H9 (cell line): ENCODE measurements around the gene CEP63. TPM values are rescaled to one million over a fixed set of nuclear protein-coding genes. Genes with fewer than 3 reads are reported as not detected.
A peak's percentile ranks its signal among the peaks of the same experiment; 100 is the strongest.

Experiments
- DNase-seq: peaks from one replicate; pipeline ENCODE4 v3.0.0-alpha.2; 2017
- H2AFZ ChIP-seq: one replicate; pipeline ENCODE4 v1.6.1; 2013; ENCODE audit warnings: mild to moderate bottlenecking, low read length, control low read depth, moderate library complexity
- H2AK5ac ChIP-seq: 2 replicates; pipeline ENCODE4 v1.6.1; 2013; ENCODE audit warnings: low read length, control low read depth, mixed read lengths; ENCODE audit not compliant: insufficient read length
- H2BK120ac ChIP-seq: one replicate; pipeline ENCODE4 v1.6.1; 2013; ENCODE audit warnings: low read depth, mild to moderate bottlenecking, low read length, control low read depth, inconsistent platforms; ENCODE audit not compliant: poor library complexity, severe bottlenecking
- H2BK12ac ChIP-seq: 2 replicates; pipeline ENCODE4 v1.6.1; 2013; ENCODE audit warnings: low read length, control low read depth, mixed read lengths, low read depth; ENCODE audit not compliant: insufficient read length
- H2BK15ac ChIP-seq: 2 replicates; pipeline ENCODE4 v1.6.1; 2013; ENCODE audit warnings: low read depth, low read length, control low read depth
- H2BK20ac ChIP-seq: one replicate; pipeline ENCODE4 v1.6.1; 2013; ENCODE audit warnings: low read depth, mild to moderate bottlenecking, low read length, control low read depth, inconsistent platforms; ENCODE audit not compliant: poor library complexity, severe bottlenecking
- H2BK5ac ChIP-seq: 2 replicates; pipeline ENCODE4 v1.6.1; 2013; ENCODE audit warnings: low read length, control low read depth, mixed read lengths; ENCODE audit not compliant: insufficient read length
- H3K14ac ChIP-seq: 2 replicates; pipeline ENCODE4 v1.6.1; 2013; ENCODE audit warnings: low read length, control low read depth; ENCODE audit not compliant: insufficient read depth
- H3K18ac ChIP-seq: 2 replicates; pipeline ENCODE4 v1.6.1; 2013; ENCODE audit warnings: low read depth, mild to moderate bottlenecking, mixed read lengths, low read length, control low read depth; ENCODE audit not compliant: insufficient read length
- H3K23ac ChIP-seq: 2 replicates; pipeline ENCODE4 v1.6.1; 2013; ENCODE audit warnings: low read length, control low read depth, mixed read lengths, low read depth; ENCODE audit not compliant: insufficient read length
- H3K23me2 ChIP-seq: 2 replicates; pipeline ENCODE4 v1.6.1; 2013; ENCODE audit warnings: low read depth, mild to moderate bottlenecking, mixed read lengths, low read length, control low read depth; ENCODE audit not compliant: insufficient read length, poor library complexity, severe bottlenecking
- H3K27ac ChIP-seq: 2 replicates; pipeline ENCODE4 v1.5.1; 2013; ENCODE audit warnings: low read length, control low read depth, mixed read lengths, low read depth; ENCODE audit not compliant: insufficient read length
- H3K27me3 ChIP-seq: 2 replicates; pipeline ENCODE4 v1.6.1; 2013; ENCODE audit warnings: low read length, control low read depth, inconsistent platforms; ENCODE audit not compliant: insufficient read depth
- H3K4ac ChIP-seq: 2 replicates; pipeline ENCODE4 v1.6.1; 2013; ENCODE audit warnings: low read depth, mild to moderate bottlenecking, control low read depth, inconsistent platforms, low read length, moderate library complexity
- H3K4me1 ChIP-seq: 2 replicates; pipeline ENCODE4 v1.6.1; 2013; ENCODE audit warnings: low read length, control low read depth, inconsistent platforms; ENCODE audit not compliant: insufficient read depth
- H3K4me2 ChIP-seq: 2 replicates; pipeline ENCODE4 v1.6.1; 2013; ENCODE audit warnings: low read length, control low read depth, mixed read lengths; ENCODE audit not compliant: insufficient read length, insufficient read depth
- H3K56ac ChIP-seq: 2 replicates; pipeline ENCODE4 v1.6.1; 2013; ENCODE audit warnings: low read depth, mild to moderate bottlenecking, mixed read lengths, low read length, control low read depth; ENCODE audit not compliant: insufficient read length
- H3K79me1 ChIP-seq: 2 replicates; pipeline ENCODE4 v1.6.1; 2013; ENCODE audit warnings: low read depth, mild to moderate bottlenecking, moderate library complexity, low read length, control low read depth, inconsistent platforms; ENCODE audit not compliant: insufficient read depth, poor library complexity, severe bottlenecking
- H3K79me2 ChIP-seq: 2 replicates; pipeline ENCODE4 v1.6.1; 2013; ENCODE audit warnings: low read length, control low read depth, inconsistent platforms; ENCODE audit not compliant: insufficient read depth
- H3K9ac ChIP-seq: 2 replicates; pipeline ENCODE4 v1.6.1; 2013; ENCODE audit warnings: low read length, control low read depth, mixed read lengths; ENCODE audit not compliant: insufficient read length; ENCODE audit errors: extremely low read depth
- H3K9me3 ChIP-seq: one replicate; pipeline ENCODE4 v1.6.1; 2013; ENCODE audit warnings: low read depth, low read length, inconsistent platforms; ENCODE audit not compliant: control insufficient read depth
- H3T11ph ChIP-seq: one replicate; pipeline ENCODE4 v1.6.1; 2013; ENCODE audit warnings: mild to moderate bottlenecking, low read length, control low read depth, inconsistent platforms
- H4K20me1 ChIP-seq: one replicate; pipeline ENCODE4 v1.6.1; 2013; ENCODE audit not compliant: control insufficient read depth, insufficient read length, insufficient read depth
- H4K5ac ChIP-seq: 2 replicates; pipeline ENCODE4 v1.6.1; 2013; ENCODE audit warnings: low read depth, mild to moderate bottlenecking, mixed read lengths, low read length, control low read depth; ENCODE audit not compliant: insufficient read length
- H4K8ac ChIP-seq: replicated peaks from 2 replicates; pipeline ENCODE4 v1.6.1; 2013; ENCODE audit warnings: low read length, control low read depth, mixed read lengths, low read depth; ENCODE audit not compliant: insufficient read length
- H4K91ac ChIP-seq: 2 replicates; pipeline ENCODE4 v1.6.1; 2013; ENCODE audit warnings: low read depth, mild to moderate bottlenecking, moderate library complexity, mixed read lengths, low read length, control low read depth; ENCODE audit not compliant: insufficient read length
- H3K27ac Mint-ChIP-seq, 3 experiments: 2 replicates in 2 of 3; 3 replicates in 1 of 3; pipeline ENCODE4 v1.8.0; 2020 to 2021; ENCODE audit warnings: mixed read lengths in 3 of 3, mild to moderate bottlenecking in 1 of 3, moderate library complexity in 1 of 3
- H3K27me3 Mint-ChIP-seq: 2 replicates; pipeline ENCODE4 v1.8.0; 2021; ENCODE audit warnings: low read depth, mild to moderate bottlenecking, moderate library complexity, mixed read lengths
- H3K36me3 Mint-ChIP-seq, 3 experiments: 2 replicates in 2 of 3; 3 replicates in 1 of 3; pipeline ENCODE4 v1.8.0; 2020 to 2021; ENCODE audit warnings: low read depth in 3 of 3, mixed read lengths in 3 of 3; ENCODE audit not compliant: insufficient read depth in 1 of 3
- H3K4me1 Mint-ChIP-seq, 2 experiments: 2 replicates each; pipeline ENCODE4 v1.8.0; 2020; ENCODE audit warnings: mixed read lengths in 2 of 2
- H3K4me3 Mint-ChIP-seq, 2 experiments: 2 replicates in 1 of 2; 3 replicates in 1 of 2; pipeline ENCODE4 v1.8.0; 2020 to 2021; ENCODE audit warnings: mild to moderate bottlenecking in 2 of 2, mixed read lengths in 2 of 2, moderate library complexity in 1 of 2
- H3K9me3 Mint-ChIP-seq, 2 experiments: 2 replicates in 1 of 2; 3 replicates in 1 of 2; pipeline ENCODE4 v1.8.0; 2020; ENCODE audit warnings: mild to moderate bottlenecking in 2 of 2, mixed read lengths in 2 of 2, moderate library complexity in 1 of 2
- WGBS: extraction: QIAGEN DNeasy Blood & Tissue Kit; methylation state at CpG from one replicate; pipeline ENCODE4 v1.1.7; 2013; ENCODE audit warnings: missing lambda C conversion rate, low lambda C conversion rate, mixed read lengths; ENCODE audit not compliant: insufficient read length; ENCODE audit errors: extremely low coverage; 5-methylcytosine and 5-hydroxymethylcytosine counted together
- total RNA-seq: library from RNA; stranded (reverse); gene quantifications from 2 replicates; pipeline ENCODE4 v1.2.1, GENCODE V29; 2021
- TF ChIP-seq, protein P1 (sequence below): fragments of 200-600 bp; sonication (generic); conservative IDR thresholded peaks from 3 replicates; pipeline ENCODE4 v1.8.0; 2021; ENCODE audit warnings: antibody characterized with exemption, mild to moderate bottlenecking

Gene CEP63
- total RNA-seq, 1 experiment from 2014 or later, result 16.2 TPM

DNA sequence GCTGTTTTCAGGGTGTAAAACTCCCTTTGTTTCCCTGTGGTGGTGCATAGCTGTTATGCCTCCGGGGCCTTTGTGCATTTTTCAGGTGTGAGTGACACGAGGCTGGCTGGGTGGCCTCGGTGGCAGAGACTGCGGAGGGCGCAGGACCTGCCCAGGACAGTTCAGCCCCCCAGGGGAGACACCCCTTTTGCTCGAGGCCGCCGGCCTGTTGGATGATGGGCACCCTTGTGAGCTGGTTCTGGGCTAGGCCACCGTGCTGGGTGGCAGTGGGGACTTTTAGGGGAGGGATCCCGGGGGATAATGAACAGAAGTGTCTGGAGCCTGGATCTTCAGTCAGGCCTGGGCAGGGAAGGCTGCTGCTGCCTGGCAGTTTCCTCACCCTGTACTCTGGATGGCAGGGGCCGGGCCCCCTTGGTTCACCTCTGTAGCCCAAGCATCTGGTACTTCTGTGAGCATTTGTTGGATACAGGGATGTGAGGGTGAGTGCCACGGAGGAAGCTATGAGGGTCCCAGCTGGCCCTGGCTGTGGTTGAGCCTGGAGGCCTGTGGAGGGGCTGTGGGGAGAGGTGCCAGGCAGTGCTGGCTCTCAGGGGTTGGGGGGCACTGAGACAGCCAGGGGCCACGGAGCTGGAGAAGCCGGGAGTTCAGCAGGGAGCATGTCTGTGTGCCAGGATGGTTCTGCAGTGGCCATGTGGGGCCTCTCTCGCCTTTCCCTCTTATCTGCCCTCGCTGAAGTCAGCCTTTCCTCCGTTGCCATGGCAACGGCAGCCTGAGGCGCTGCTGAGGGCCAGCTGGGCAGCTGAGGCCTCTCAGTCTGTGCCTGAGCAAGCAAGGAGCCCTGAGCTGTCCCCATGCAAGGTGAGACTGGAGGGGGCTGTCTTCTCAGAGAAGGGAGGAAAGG, 115.9 kb downstream of the CEP63 start:
- Histone ChIP-seq H3K4me1 (no peaks in the 10 kb centered on the region), H3K27me3 (no peaks in the 10 kb centered on the region; the same call in 1 of the 2 replicates), H3K27ac (no peak overlapping the region), H3T11ph (no peak overlapping the region), H2BK12ac (no peak overlapping the region), H3K23me2 (no peaks in the 10 kb centered on the region), H3K23ac (no peak overlapping the region), H4K8ac (no peak overlapping the region), H2AK5ac (no peak overlapping the region), H3K4ac (no peak overlapping the region), H2BK20ac (no peak overlapping the region), H3K18ac (no peak overlapping the region), H3K14ac (no peak overlapping the region), H3K9me3 (no peaks in the 10 kb centered on the region), H2BK5ac (no peak overlapping the region), H4K5ac (no peak overlapping the region), H2AFZ (no peak overlapping the region), H4K20me1 (peaks cover 2% of the 10 kb centered on the region), H3K56ac (no peak overlapping the region), H2BK120ac (no peak overlapping the region), H3K79me1 (no peaks in the 10 kb centered on the region), H2BK15ac (no peak overlapping the region), H4K91ac (no peak overlapping the region), H3K4me2 (no peak overlapping the region), H3K9ac (no peak overlapping the region), H3K79me2 (no peaks in the 10 kb centered on the region)
- Mint-ChIP-seq H3K36me3 (no peaks in the 10 kb centered on the region; a peak in 1 of 7 replicates), H3K27me3 (peaks cover 39% of the 10 kb centered on the region), H3K4me1 (peaks cover 11 to 16% of the 10 kb centered on the region in 2 experiments), H3K4me3 (no peak overlapping the region), H3K9me3 (no peaks in the 10 kb centered on the region), H3K27ac (peak overlapping the region in 1 of 3 experiments; percentile 85; a peak in 1 of 7 replicates)
- no CpG with 5 or more reads among the region's 19 CpGs for whole genome bisulfite sequencing
- TF ChIP-seq, protein P1, sequence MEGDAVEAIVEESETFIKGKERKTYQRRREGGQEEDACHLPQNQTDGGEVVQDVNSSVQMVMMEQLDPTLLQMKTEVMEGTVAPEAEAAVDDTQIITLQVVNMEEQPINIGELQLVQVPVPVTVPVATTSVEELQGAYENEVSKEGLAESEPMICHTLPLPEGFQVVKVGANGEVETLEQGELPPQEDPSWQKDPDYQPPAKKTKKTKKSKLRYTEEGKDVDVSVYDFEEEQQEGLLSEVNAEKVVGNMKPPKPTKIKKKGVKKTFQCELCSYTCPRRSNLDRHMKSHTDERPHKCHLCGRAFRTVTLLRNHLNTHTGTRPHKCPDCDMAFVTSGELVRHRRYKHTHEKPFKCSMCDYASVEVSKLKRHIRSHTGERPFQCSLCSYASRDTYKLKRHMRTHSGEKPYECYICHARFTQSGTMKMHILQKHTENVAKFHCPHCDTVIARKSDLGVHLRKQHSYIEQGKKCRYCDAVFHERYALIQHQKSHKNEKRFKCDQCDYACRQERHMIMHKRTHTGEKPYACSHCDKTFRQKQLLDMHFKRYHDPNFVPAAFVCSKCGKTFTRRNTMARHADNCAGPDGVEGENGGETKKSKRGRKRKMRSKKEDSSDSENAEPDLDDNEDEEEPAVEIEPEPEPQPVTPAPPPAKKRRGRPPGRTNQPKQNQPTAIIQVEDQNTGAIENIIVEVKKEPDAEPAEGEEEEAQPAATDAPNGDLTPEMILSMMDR, result no peak
- peak; percentile 84 for DNase-seq
